GM19463 (cell line): ENCODE data around the gene NEDD4L.
"Not testable (repeated sequence)": the region's sequence is repeated elsewhere in the genome, so short reads cannot be mapped to it uniquely, and the experiment has no call there.

Source experiments
- ATAC-seq: cut with Tn5 transposase; IDR thresholded peaks from one replicate; pipeline ENCODE4 v1.9.1; 2021; ENCODE audit warnings: mild to moderate bottlenecking, moderate library complexity; ENCODE audit not compliant: unreplicated experiment

Gene NEDD4L

GRCh38 chr18:58026395-58026794 lies 17.6 kb upstream of the NEDD4L start:
- ATAC-seq, result no peak

GRCh38 chr18:58026857-58027256 lies 17.2 kb upstream of the NEDD4L start:
- no peak for ATAC-seq

- ATAC-seq, result no peak
These were observed 16.7 kb upstream of the NEDD4L start for GRCh38 chr18:58027341-58027740.

- no peak for ATAC-seq
These were observed 15.8 kb upstream of the NEDD4L start for GRCh38 chr18:58028109-58028784.

- no peak for ATAC-seq
These were observed 11.8 kb upstream of the NEDD4L start for GRCh38 chr18:58032233-58032632.

GRCh38 chr18:58033216-58033615 lies 10.8 kb upstream of the NEDD4L start:
- ATAC-seq, result no peak

GRCh38 chr18:58034370-58034769 lies 9.7 kb upstream of the NEDD4L start:
- ATAC-seq, result no peak

GRCh38 chr18:58037163-58037562 lies 6.9 kb upstream of the NEDD4L start:
- ATAC-seq, result no peak

- no peak for ATAC-seq
These were observed 6.0 kb upstream of the NEDD4L start for GRCh38 chr18:58038063-58038462.

- no peak for ATAC-seq
These were observed 2.4 kb upstream of the NEDD4L start for GRCh38 chr18:58041633-58042032.

GRCh38 chr18:58042826-58043490 lies 1.1 kb upstream of the NEDD4L start:
- no peak for ATAC-seq

- ATAC-seq, result peak; percentile 32
These were observed 580 bp downstream of the NEDD4L start for GRCh38 chr18:58044370-58045241.

- ATAC-seq, result no peak
These were observed 1.4 kb downstream of the NEDD4L start for GRCh38 chr18:58045242-58046092.

GRCh38 chr18:58046093-58046793 lies 2.2 kb downstream of the NEDD4L start:
- ATAC-seq, result no peak

GRCh38 chr18:58046794-58047555 lies 2.9 kb downstream of the NEDD4L start:
- ATAC-seq, result no peak

GRCh38 chr18:58047556-58047882 lies 3.5 kb downstream of the NEDD4L start:
- ATAC-seq, result no peak

GRCh38 chr18:58048081-58048642 lies 4.1 kb downstream of the NEDD4L start:
- ATAC-seq, result no peak

GRCh38 chr18:58049000-58049688 lies 5.1 kb downstream of the NEDD4L start:
- no peak for ATAC-seq

- not testable (repeated sequence) for ATAC-seq
These were observed 6.9 kb downstream of the NEDD4L start for GRCh38 chr18:58050963-58051362.
